IMR-90 (cell line): Measurements from ENCODE around the gene DBT. TPM values are rescaled to one million over a fixed set of nuclear protein-coding genes. Genes with fewer than 3 reads are reported as not detected.

Experiments
- ATAC-seq: fragments of 200-7000 bp; cut with Tn5 transposase; 2 replicates; pipeline ENCODE4 v1.9.1; 2020; ENCODE audit warnings: low read depth, mild to moderate bottlenecking, moderate library complexity
- BruUV-seq: library from RNA; stranded (reverse); fragments of 400-500 nt; replicated peaks from 2 replicates; lab custom pipeline; 2021; lab: Mats Ljungman, UMichigan
- CTCF ChIA-PET: fragments of 300-600 bp; formaldehyde crosslinking; extraction: SDS; loops from one replicate; lab custom pipeline; 2021; ENCODE audit warnings: antibody characterized with exemption; lab: Yijun Ruan, JAX
- POLR2A ChIA-PET: fragments of 300-600 bp; sonication (Branson Sonifier 250); formaldehyde crosslinking; loops from one replicate; lab custom pipeline; 2022; ENCODE audit warnings: antibody characterized with exemption; ENCODE audit not compliant: unreplicated experiment; lab: Charles Lee
- DNase-seq: peaks from one replicate; pipeline ENCODE4 v3.0.0; 2013
- H2AFZ ChIP-seq: replicated peaks from 2 replicates; pipeline ENCODE3; 2013; ENCODE audit warnings: low read length, mild to moderate bottlenecking; ENCODE audit not compliant: poor library complexity
- H2AK5ac ChIP-seq: 2 replicates; pipeline ENCODE4 v1.6.1; 2013; ENCODE audit warnings: low read depth, low read length, inconsistent platforms
- H2AK9ac ChIP-seq: replicated peaks from 2 replicates; pipeline ENCODE3; 2013; ENCODE audit warnings: mild to moderate bottlenecking, low read depth, low read length, moderate library complexity; ENCODE audit not compliant: poor library complexity
- H2BK120ac ChIP-seq: 2 replicates; pipeline ENCODE4 v1.6.1; 2013; ENCODE audit warnings: low read depth, low read length, inconsistent platforms
- H2BK15ac ChIP-seq: 3 replicates; pipeline ENCODE4 v1.6.1; 2013; ENCODE audit warnings: low read depth, low read length, inconsistent platforms
- H2BK20ac ChIP-seq: 2 replicates; pipeline ENCODE4 v1.6.1; 2013; ENCODE audit warnings: low read depth, mild to moderate bottlenecking, inconsistent platforms, low read length, moderate library complexity
- H2BK5ac ChIP-seq: 2 replicates; pipeline ENCODE4 v1.6.1; 2013; ENCODE audit warnings: mild to moderate bottlenecking, low read depth, low read length, inconsistent platforms; ENCODE audit not compliant: poor library complexity, severe bottlenecking
- H3K14ac ChIP-seq: replicated peaks from 2 replicates; pipeline ENCODE4 v1.6.1; 2013; ENCODE audit warnings: low read depth, low read length, inconsistent platforms
- H3K18ac ChIP-seq: 2 replicates; pipeline ENCODE4 v1.6.1; 2013; ENCODE audit warnings: low read depth, low read length, control low read depth
- H3K23ac ChIP-seq: 2 replicates; pipeline ENCODE4 v1.6.1; 2013; ENCODE audit warnings: low read depth, low read length, inconsistent platforms
- H3K27ac ChIP-seq: 2 replicates; pipeline ENCODE4 v1.5.1; 2013; ENCODE audit warnings: mild to moderate bottlenecking, control low read depth, low read length; ENCODE audit not compliant: insufficient read depth
- H3K27me3 ChIP-seq: 2 replicates; pipeline ENCODE4 v1.6.1; 2013; ENCODE audit warnings: low read length; ENCODE audit not compliant: control insufficient read depth, insufficient read depth
- H3K36me3 ChIP-seq: 2 replicates; pipeline ENCODE4 v1.6.1; 2013; ENCODE audit warnings: low read length, mixed read lengths; ENCODE audit not compliant: control insufficient read depth, insufficient read depth
- H3K4ac ChIP-seq: 2 replicates; pipeline ENCODE4 v1.6.1; 2013; ENCODE audit warnings: low read depth, low read length, inconsistent platforms
- H3K4me1 ChIP-seq: 2 replicates; pipeline ENCODE4 v1.6.1; 2013; ENCODE audit warnings: low read length, mixed read lengths; ENCODE audit not compliant: control insufficient read depth, insufficient read depth
- H3K4me2 ChIP-seq: 2 replicates; pipeline ENCODE4 v1.6.1; 2013; ENCODE audit warnings: low read depth, mild to moderate bottlenecking, control low read depth, low read length, moderate library complexity
- H3K4me3 ChIP-seq: 2 replicates; pipeline ENCODE4 v1.5.1; 2013; ENCODE audit warnings: low read depth, mild to moderate bottlenecking, control low read depth, low read length, moderate library complexity; ENCODE audit not compliant: insufficient read depth
- H3K56ac ChIP-seq: 2 replicates; pipeline ENCODE4 v1.6.1; 2013; ENCODE audit warnings: low read length, inconsistent platforms; ENCODE audit not compliant: insufficient read depth; ENCODE audit errors: extremely low read depth
- H3K79me1 ChIP-seq, 2 experiments: 2 replicates each; pipeline ENCODE4 v1.6.1; 2013; ENCODE audit warnings: low read length in 2 of 2, inconsistent platforms in 1 of 2, low read depth in 1 of 2
- H3K9ac ChIP-seq: 2 replicates; pipeline ENCODE4 v1.6.1; 2013; ENCODE audit warnings: low read depth, low read length, control low read depth
- H3K9me1 ChIP-seq: 2 replicates; pipeline ENCODE4 v1.6.1; 2013; ENCODE audit warnings: low read length, inconsistent platforms; ENCODE audit not compliant: insufficient read depth
- H3K9me3 ChIP-seq: 2 replicates; pipeline ENCODE4 v1.6.1; 2013; ENCODE audit warnings: low read length; ENCODE audit not compliant: control insufficient read depth, insufficient read depth
- H4K20me1 ChIP-seq: 2 replicates; pipeline ENCODE4 v1.6.1; 2013; ENCODE audit warnings: low read length, inconsistent platforms; ENCODE audit not compliant: insufficient read depth
- H4K5ac ChIP-seq: 2 replicates; pipeline ENCODE4 v1.6.1; 2013; ENCODE audit warnings: mild to moderate bottlenecking, low read depth, low read length, control low read depth
- H4K8ac ChIP-seq, 2 experiments: 2 replicates each; pipeline ENCODE4 v1.6.1; 2013; ENCODE audit warnings: low read depth in 2 of 2, low read length in 2 of 2, control low read depth in 1 of 2, inconsistent platforms in 1 of 2
- H4K91ac ChIP-seq: 2 replicates; pipeline ENCODE4 v1.6.1; 2013; ENCODE audit warnings: low read depth, low read length, inconsistent platforms; ENCODE audit not compliant: insufficient read depth
- BHLHE40 ChIP-seq: fragments of 150-350 bp; IDR thresholded peaks from 2 replicates; pipeline ENCODE4 v1.6.1; 2016; ENCODE audit warnings: mild to moderate bottlenecking, low read depth, low read length
- MAFK ChIP-seq: IDR thresholded peaks from 2 replicates; pipeline ENCODE4 v1.6.1; 2012; ENCODE audit warnings: low read depth, low read length, improper control_type of control experiment
- MXI1 ChIP-seq: IDR thresholded peaks from 2 replicates; pipeline ENCODE4 v1.6.1; 2012; ENCODE audit warnings: low read depth, mild to moderate bottlenecking, low read length, moderate library complexity, borderline replicate concordance
- POLR2A ChIP-seq: IDR thresholded peaks from 2 replicates; pipeline ENCODE4 v1.6.1; 2012; ENCODE audit warnings: mild to moderate bottlenecking, low read depth, low read length
- WGBS, 2 experiments: methylation state at CpG; one replicate each; pipeline versions ENCODE4 v1.1.5 to v1.1.7; 2013; ENCODE audit warnings: missing lambda C conversion rate in 2 of 2; ENCODE audit not compliant: insufficient read length in 1 of 2; ENCODE audit errors: extremely low coverage in 2 of 2; 5-methylcytosine and 5-hydroxymethylcytosine counted together
- dilution Hi-C: fragments of 300-500 bp; cut with HindIII; formaldehyde crosslinking; loops from one replicate; pipeline ENCODE4 v1.14.3; 2018; ENCODE audit warnings: low sequenced_read_pairs; ENCODE audit not compliant: unreplicated experiment
- in situ Hi-C: fragments of 300-500 bp; cut with MboI; formaldehyde crosslinking; loops from 3 replicates; pipeline ENCODE4 v1.14.3; 2019; ENCODE audit warnings: low sequenced_read_pairs, inconsistent platforms, mixed read lengths
- intact Hi-C: fragments of 100-400 bp; cut with micrococcal nuclease; formaldehyde crosslinking; loops from 2 replicates; pipeline ENCODE4 v1.10.0; 2022
- polyA plus RNA-seq, 3 experiments: library from polyadenylated mRNA; depleted of rRNA; stranded (reverse); fragments of >200 nt; gene quantifications; 2 replicates each; pipeline ENCODE4 v1.2.3, GENCODE V29; 2012; ENCODE audit warnings: low replicate concordance in 1 of 3
- total RNA-seq: library from RNA; depleted of rRNA; stranded (reverse); fragments of >200 nt; gene quantifications from 2 replicates; pipeline ENCODE4 v1.2.3, GENCODE V29; 2012

DBT gene
- total and polyA plus RNA-seq, 2 of the 4 experiments (the other 2 are of a cell fraction) = 3.4 to 3.8 TPM

DNA sequence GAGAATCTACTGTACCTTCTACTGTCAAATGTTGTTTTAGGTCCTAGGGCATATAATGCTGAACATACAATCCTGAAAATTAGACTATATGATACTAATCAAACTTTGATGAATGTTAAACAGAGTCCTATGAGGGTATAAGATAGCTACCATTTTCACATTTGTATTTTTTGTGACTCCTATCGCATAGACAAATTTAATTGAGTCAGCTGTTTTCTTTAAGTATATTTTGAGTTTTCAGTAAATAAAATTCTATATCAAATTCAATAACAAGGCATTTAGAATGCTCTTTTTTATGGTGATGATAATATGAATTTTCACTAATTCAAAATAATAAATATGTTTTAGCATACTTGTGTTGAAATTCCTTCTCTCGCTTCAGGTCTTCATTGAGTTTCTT, 81.6 kb downstream of the DBT start:
- dilution Hi-C loops (no loop called here), intact Hi-C loops (no loop called here)
- POLR2A ChIA-PET = no interaction called here

More for the DNA sequence above, 81.6 kb downstream of the DBT start:
- H2BK15ac ChIP-seq = no peak overlapping the region
- no peak overlapping the region for H3K4me3 ChIP-seq
- CTCF ChIA-PET = no interaction called here
- no peak overlapping the region for H2AK9ac ChIP-seq
- H2AFZ ChIP-seq = no peak overlapping the region
- BruUV-seq = no TSS peak
- H3K23ac ChIP-seq = no peak overlapping the region
- DNase-seq (no peak), ATAC-seq (no peak)
- no peak overlapping the region for H3K18ac ChIP-seq
- H3K14ac ChIP-seq = no peak overlapping the region
- no CpG with 5 or more reads among the region's 2 CpGs for WGBS, 2 experiments
- no peak overlapping the region for H4K5ac ChIP-seq
- H2AK5ac ChIP-seq = no peak overlapping the region
- in situ Hi-C loops = no loop called here
- H3K9me3 ChIP-seq = no peaks in the 10 kb centered on the region
- no peaks in the 10 kb centered on the region for H3K27me3 ChIP-seq
- H2BK20ac ChIP-seq = no peak overlapping the region
- H3K4ac ChIP-seq = no peak overlapping the region
- H2BK5ac ChIP-seq = no peak overlapping the region
- H2BK120ac ChIP-seq = no peak overlapping the region
- H4K8ac ChIP-seq = no peak overlapping the region
- no peak overlapping the region for H4K91ac ChIP-seq
- H3K27ac ChIP-seq = no peak overlapping the region
- no peaks in the 10 kb centered on the region for H3K4me1 ChIP-seq
- H3K36me3 ChIP-seq = no peaks in the 10 kb centered on the region
- no peaks in the 10 kb centered on the region for H3K9me1 ChIP-seq
- no peaks in the 10 kb centered on the region for H4K20me1 ChIP-seq
- no peak overlapping the region for H3K56ac ChIP-seq
- H3K79me1 ChIP-seq = no peaks in the 10 kb centered on the region
- TF ChIP-seq BHLHE40 = no peak
- no peak for TF ChIP-seq MXI1
- TF ChIP-seq MAFK = peak; percentile 38; the same call in 1 of the 2 replicates
- TF ChIP-seq POLR2A = no peak
- H3K9ac ChIP-seq = no peak overlapping the region
- H3K4me2 ChIP-seq = no peak overlapping the region
